ENCODE measurements around the gene ZMIZ2. TPM values are rescaled to one million over a fixed set of nuclear protein-coding genes. Genes with fewer than 3 reads are reported as not detected.
A peak's percentile ranks its signal among the peaks of the same experiment; 100 is the strongest.

The ZMIZ2 gene
- total and polyA plus RNA-seq, 9 of the 15 experiments (the other 6 are each of a cell fraction or from before 2014, with no cell fraction given), result 0.13 to 40.3 (median 4.9) TPM

DNA sequence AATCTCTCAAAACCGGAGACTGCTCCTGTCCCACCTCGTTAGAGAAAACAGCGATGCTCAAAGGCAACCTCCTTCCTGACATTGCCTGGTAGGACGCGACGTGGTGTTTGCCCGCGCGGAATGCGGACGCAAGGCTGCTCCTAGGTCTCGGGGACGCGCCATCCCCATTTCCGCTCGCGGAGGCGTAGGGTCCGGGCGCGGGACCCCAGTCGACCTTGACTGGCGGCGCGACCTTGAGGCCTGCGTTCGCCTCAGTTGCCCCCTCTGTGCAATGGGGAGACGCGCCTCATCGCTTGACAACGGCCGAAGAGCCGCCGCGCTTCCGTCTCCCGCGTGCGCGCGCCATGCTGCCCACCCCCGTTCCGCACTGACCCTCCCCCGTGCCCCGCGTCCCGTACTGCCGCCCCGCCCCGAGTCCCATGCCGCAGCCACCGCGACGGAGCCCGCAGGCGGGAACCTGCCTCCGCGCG lies 47.4 kb downstream of the ZMIZ2 start (continued):
- TF ChIP-seq CBX3 (IDR thresholded peaks at IDR 0.05; ENCODE audit: borderline replicate concordance in 1 of 2, low read length in 2 of 2) (peak in 1 of 2 experiments; percentile 9; a peak in 1 of 3 replicates), TAF7 (tag; IDR thresholded peaks at IDR 0.05) (peak; percentile 20; the same call in 1 of the 2 replicates), NONO (IDR thresholded peaks at IDR 0.05; ENCODE audit: low read depth in 2 of 2, low read length in 1 of 2) (0 out of 4 replicates have a peak, but pooled peaks of 1 of the 2 experiments have one; percentile 44), ZFP36 (IDR thresholded peaks at IDR 0.05; ENCODE audit: low read depth, low read length, partially characterized antibody) (no peak), NBN (IDR thresholded peaks at IDR 0.05; ENCODE audit: low read depth) (peak; percentile 31; the same call in 1 of the 2 replicates), ZNF184 (CRISPR knock-in tag; IDR thresholded peaks at IDR 0.05) (no peak), HDAC1 (IDR thresholded peaks at IDR 0.05) (peak in 1 of 2 experiments; percentile 81; a peak in 2 of 4 replicates), ELF4 (CRISPR knock-in tag; IDR thresholded peaks at IDR 0.05) (no peak), PTBP1 (IDR thresholded peaks at IDR 0.05; ENCODE audit: low read depth, low read length) (peak; percentile 77), RAD51 (IDR thresholded peaks at IDR 0.05; ENCODE audit: borderline replicate concordance, low read depth) (0 out of 2 replicates have a peak, but pooled peaks have one; percentile 5), ERF (CRISPR knock-in tag; IDR thresholded peaks at IDR 0.05) (peak; percentile 85), ZNF408 (CRISPR knock-in tag; IDR thresholded peaks at IDR 0.05; ENCODE audit: low read depth) (no peak), ESRRA (IDR thresholded peaks at IDR 0.05; ENCODE audit: borderline replicate concordance, low read depth) (peak; percentile 100), ZNF232 (CRISPR knock-in tag; IDR thresholded peaks at IDR 0.05) (peak; percentile 70; the same call in 1 of the 2 replicates), EP400 (IDR thresholded peaks at IDR 0.05) (peak; percentile 79), ZNF583 (CRISPR knock-in tag; IDR thresholded peaks at IDR 0.05) (0 out of 2 replicates have a peak, but pooled peaks have one; percentile 23), RBM25 (IDR thresholded peaks at IDR 0.05; ENCODE audit: low read depth, low read length, severe bottlenecking) (no peak), C11orf30 (IDR thresholded peaks at IDR 0.05; ENCODE audit: low read depth) (no peak), RB1 (IDR thresholded peaks at IDR 0.05; ENCODE audit: low read depth) (peak; percentile 9; the same call in 1 of the 2 replicates)
- TF ChIP-seq, protein P1, sequence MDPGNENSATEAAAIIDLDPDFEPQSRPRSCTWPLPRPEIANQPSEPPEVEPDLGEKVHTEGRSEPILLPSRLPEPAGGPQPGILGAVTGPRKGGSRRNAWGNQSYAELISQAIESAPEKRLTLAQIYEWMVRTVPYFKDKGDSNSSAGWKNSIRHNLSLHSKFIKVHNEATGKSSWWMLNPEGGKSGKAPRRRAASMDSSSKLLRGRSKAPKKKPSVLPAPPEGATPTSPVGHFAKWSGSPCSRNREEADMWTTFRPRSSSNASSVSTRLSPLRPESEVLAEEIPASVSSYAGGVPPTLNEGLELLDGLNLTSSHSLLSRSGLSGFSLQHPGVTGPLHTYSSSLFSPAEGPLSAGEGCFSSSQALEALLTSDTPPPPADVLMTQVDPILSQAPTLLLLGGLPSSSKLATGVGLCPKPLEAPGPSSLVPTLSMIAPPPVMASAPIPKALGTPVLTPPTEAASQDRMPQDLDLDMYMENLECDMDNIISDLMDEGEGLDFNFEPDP (CRISPR knock-in tag; IDR thresholded peaks at IDR 0.05), result no peak
- TF ChIP-seq, protein P2, sequence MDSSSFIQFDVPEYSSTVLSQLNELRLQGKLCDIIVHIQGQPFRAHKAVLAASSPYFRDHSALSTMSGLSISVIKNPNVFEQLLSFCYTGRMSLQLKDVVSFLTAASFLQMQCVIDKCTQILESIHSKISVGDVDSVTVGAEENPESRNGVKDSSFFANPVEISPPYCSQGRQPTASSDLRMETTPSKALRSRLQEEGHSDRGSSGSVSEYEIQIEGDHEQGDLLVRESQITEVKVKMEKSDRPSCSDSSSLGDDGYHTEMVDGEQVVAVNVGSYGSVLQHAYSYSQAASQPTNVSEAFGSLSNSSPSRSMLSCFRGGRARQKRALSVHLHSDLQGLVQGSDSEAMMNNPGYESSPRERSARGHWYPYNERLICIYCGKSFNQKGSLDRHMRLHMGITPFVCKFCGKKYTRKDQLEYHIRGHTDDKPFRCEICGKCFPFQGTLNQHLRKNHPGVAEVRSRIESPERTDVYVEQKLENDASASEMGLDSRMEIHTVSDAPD (CRISPR knock-in tag; IDR thresholded peaks at IDR 0.05), result 0 out of 2 replicates have a peak, but pooled peaks have one; percentile 43
- TF ChIP-seq, protein P3, sequence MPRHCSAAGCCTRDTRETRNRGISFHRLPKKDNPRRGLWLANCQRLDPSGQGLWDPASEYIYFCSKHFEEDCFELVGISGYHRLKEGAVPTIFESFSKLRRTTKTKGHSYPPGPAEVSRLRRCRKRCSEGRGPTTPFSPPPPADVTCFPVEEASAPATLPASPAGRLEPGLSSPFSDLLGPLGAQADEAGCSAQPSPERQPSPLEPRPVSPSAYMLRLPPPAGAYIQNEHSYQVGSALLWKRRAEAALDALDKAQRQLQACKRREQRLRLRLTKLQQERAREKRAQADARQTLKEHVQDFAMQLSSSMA (CRISPR knock-in tag; IDR thresholded peaks at IDR 0.05), result no peak
- TF ChIP-seq, protein P4, sequence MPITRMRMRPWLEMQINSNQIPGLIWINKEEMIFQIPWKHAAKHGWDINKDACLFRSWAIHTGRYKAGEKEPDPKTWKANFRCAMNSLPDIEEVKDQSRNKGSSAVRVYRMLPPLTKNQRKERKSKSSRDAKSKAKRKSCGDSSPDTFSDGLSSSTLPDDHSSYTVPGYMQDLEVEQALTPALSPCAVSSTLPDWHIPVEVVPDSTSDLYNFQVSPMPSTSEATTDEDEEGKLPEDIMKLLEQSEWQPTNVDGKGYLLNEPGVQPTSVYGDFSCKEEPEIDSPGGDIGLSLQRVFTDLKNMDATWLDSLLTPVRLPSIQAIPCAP (CRISPR knock-in tag; IDR thresholded peaks at IDR 0.05; ENCODE audit: borderline replicate concordance), result no peak
- TF ChIP-seq, protein P5, sequence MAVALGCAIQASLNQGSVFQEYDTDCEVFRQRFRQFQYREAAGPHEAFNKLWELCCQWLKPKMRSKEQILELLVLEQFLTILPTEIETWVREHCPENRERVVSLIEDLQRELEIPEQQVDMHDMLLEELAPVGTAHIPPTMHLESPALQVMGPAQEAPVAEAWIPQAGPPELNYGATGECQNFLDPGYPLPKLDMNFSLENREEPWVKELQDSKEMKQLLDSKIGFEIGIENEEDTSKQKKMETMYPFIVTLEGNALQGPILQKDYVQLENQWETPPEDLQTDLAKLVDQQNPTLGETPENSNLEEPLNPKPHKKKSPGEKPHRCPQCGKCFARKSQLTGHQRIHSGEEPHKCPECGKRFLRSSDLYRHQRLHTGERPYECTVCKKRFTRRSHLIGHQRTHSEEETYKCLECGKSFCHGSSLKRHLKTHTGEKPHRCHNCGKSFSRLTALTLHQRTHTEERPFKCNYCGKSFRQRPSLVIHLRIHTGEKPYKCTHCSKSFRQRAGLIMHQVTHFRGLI (CRISPR knock-in tag; IDR thresholded peaks at IDR 0.05), result peak; percentile 28; the same call in 1 of the 2 replicates
